ENCODE results near the gene PLA2G4F.

Gene PLA2G4F

GRCh38 chr15:42131006-42131405 lies 25.4 kb downstream of the PLA2G4F start:
- no peak for DNase-seq

- no peak for DNase-seq
These were observed 26.0 kb downstream of the PLA2G4F start for GRCh38 chr15:42130246-42130986.

GRCh38 chr15:42129364-42129763 lies 27.1 kb downstream of the PLA2G4F start:
- no peak for DNase-seq

GRCh38 chr15:42128476-42128875 lies 28.0 kb downstream of the PLA2G4F start:
- no peak for DNase-seq

GRCh38 chr15:42123546-42123945 lies 32.9 kb downstream of the PLA2G4F start:
- no peak for DNase-seq

- no peak for DNase-seq
These were observed 34.8 kb downstream of the PLA2G4F start for GRCh38 chr15:42121682-42122081.

- DNase-seq, result no peak
These were observed 35.4 kb downstream of the PLA2G4F start for GRCh38 chr15:42121021-42121420.

GRCh38 chr15:42120285-42120684 lies 36.2 kb downstream of the PLA2G4F start:
- DNase-seq, result no peak

- no peak for DNase-seq
These were observed 37.0 kb downstream of the PLA2G4F start for GRCh38 chr15:42119446-42119760.

- DNase-seq, result peak in 1 of 2 experiments; percentile 4
These were observed 37.6 kb downstream of the PLA2G4F start for GRCh38 chr15:42118650-42119445.

- peak; percentile 91 for DNase-seq
These were observed 44.5 kb downstream of the PLA2G4F start for GRCh38 chr15:42111924-42112323.

- DNase-seq, result no peak
These were observed 46.1 kb downstream of the PLA2G4F start for GRCh38 chr15:42110367-42110766.

- peak in 1 of 2 experiments; percentile 7 for DNase-seq
These were observed 47.6 kb downstream of the PLA2G4F start for GRCh38 chr15:42108806-42109205.

GRCh38 chr15:42108189-42108588 lies 48.2 kb downstream of the PLA2G4F start:
- DNase-seq, result no peak

GRCh38 chr15:42107473-42107872 lies 49.0 kb downstream of the PLA2G4F start:
- DNase-seq, result no peak

GRCh38 chr15:42106288-42106687 lies 50.1 kb downstream of the PLA2G4F start:
- no peak for DNase-seq

GRCh38 chr15:42104095-42104891 lies 52.1 kb downstream of the PLA2G4F start:
- DNase-seq, result no peak

- DNase-seq, result no peak
These were observed 53.7 kb downstream of the PLA2G4F start for GRCh38 chr15:42102646-42103235.

GRCh38 chr15:42101861-42102260 lies 54.6 kb downstream of the PLA2G4F start:
- no peak for DNase-seq

GRCh38 chr15:42100021-42100800 lies 56.2 kb downstream of the PLA2G4F start:
- no peak for DNase-seq

- DNase-seq, result no peak
These were observed 59.4 kb downstream of the PLA2G4F start for GRCh38 chr15:42097018-42097417.

- no peak for DNase-seq
These were observed 61.9 kb downstream of the PLA2G4F start, which contains the start of gene PLA2G4D for GRCh38 chr15:42094512-42094963. Gene PLA2G4D (minus strand): TSS chr15:42094562. CDS start chr15:42094459, 103 bp downstream.
